HG02759 (cell line): ENCODE data around the gene E2F2.

Experiments
- ATAC-seq: cut with Tn5 transposase; IDR thresholded peaks from one replicate; pipeline ENCODE4 v1.9.1; 2021; ENCODE audit warnings: mild to moderate bottlenecking, moderate library complexity; ENCODE audit not compliant: unreplicated experiment

E2F2 gene

GRCh38 chr1:23466423-23466989 is 64.5 kb downstream of the E2F2 start:
- no peak for ATAC-seq

DNA sequence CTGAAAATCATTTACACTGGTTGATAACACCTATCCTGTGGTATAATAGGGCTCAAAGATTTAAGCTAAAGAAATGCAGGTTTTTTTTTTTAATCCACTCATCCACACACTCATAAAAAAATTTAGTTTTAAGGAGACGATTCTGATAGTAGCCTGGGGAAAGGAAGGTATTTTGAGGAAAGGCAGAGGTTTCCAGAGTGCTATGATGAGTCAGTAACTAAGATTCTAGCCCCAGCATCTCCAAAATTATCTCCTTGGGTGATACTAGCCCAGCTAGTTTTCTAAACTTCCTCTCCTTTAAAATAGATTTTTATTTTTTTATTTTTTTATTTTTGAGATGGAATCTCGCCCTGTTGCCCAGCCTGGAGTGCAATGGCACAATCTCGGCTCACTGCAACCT is 67.7 kb downstream of the E2F2 start:
- ATAC-seq: no peak

GRCh38 chr1:23462766-23463165 is 68.3 kb downstream of the E2F2 start:
- no peak for ATAC-seq

- ATAC-seq: no peak
Measured at GRCh38 chr1:23461050-23461449, 70.0 kb downstream of the E2F2 start.

- ATAC-seq: no peak
Measured at GRCh38 chr1:23460519-23460918, 70.5 kb downstream of the E2F2 start.

GRCh38 chr1:23459338-23459757 is 71.7 kb downstream of the E2F2 start:
- no peak for ATAC-seq
